GM12878 (cell line): ENCODE data around the gene RPL36. TPM values are rescaled to one million over a fixed set of nuclear protein-coding genes. Genes with fewer than 3 reads are reported as not detected.

Experiments used
- JUND ChIP-seq: IDR thresholded peaks from 2 replicates; pipeline ENCODE4 v1.6.1; 2012; ENCODE audit warnings: low read depth, mild to moderate bottlenecking, low read length, improper control_type of control experiment, moderate library complexity
- NR2C1 ChIP-seq: fragments of 450-650 bp; IDR thresholded peaks from 2 replicates; pipeline ENCODE4 v1.6.1; 2017; ENCODE audit warnings: antibody characterized with exemption, mild to moderate bottlenecking, moderate library complexity
- RFX5 ChIP-seq: IDR thresholded peaks from 2 replicates; pipeline ENCODE4 v1.6.1; 2011; ENCODE audit warnings: low read depth, low read length, improper control_type of control experiment
- TAF1 ChIP-seq: IDR thresholded peaks from 2 replicates; pipeline ENCODE4 v1.6.1; 2011; ENCODE audit warnings: mild to moderate bottlenecking, low read depth, low read length, borderline replicate concordance
- polyA plus RNA-seq, 11 experiments: library from polyadenylated mRNA; depleted of rRNA in 4 of 11; unstranded in 6 of 11; stranded (reverse) in 5 of 11; fragments of >200 nt; fragmentation: Nextera tagmentation in 4 of 11; fragmentation: Illumina TruSeq in 1 of 11; extraction: Ambion mirVana in 4 of 11; extraction: Trizol in 1 of 11; gene quantifications; 1 replicate in 1 of 11; 2 replicates in 10 of 11; pipeline versions ENCODE4 v1.2.1 to v1.2.3, GENCODE V29; 2011 to 2016; ENCODE audit warnings: inconsistent platforms in 2 of 11, missing spikeins in 2 of 11, low read depth in 1 of 11
- total RNA-seq, 4 experiments: library from RNA; depleted of rRNA in 3 of 4; stranded (reverse); fragments of >200 nt in 3 of 4; fragmentation: Illumina TruSeq in 1 of 4; extraction: Trizol in 1 of 4; gene quantifications; 2 replicates each; pipeline versions ENCODE4 v1.2.1 to v1.2.3, GENCODE V29; 2013 to 2021
- TF ChIP-seq, protein P1 (sequence below): fragments of 450-650 bp; IDR thresholded peaks from 2 replicates; pipeline ENCODE4 v1.6.1; 2016; ENCODE audit warnings: mild to moderate bottlenecking, moderate library complexity, borderline replicate concordance
- TF ChIP-seq, protein P2 (sequence below): IDR thresholded peaks from 2 replicates; pipeline ENCODE4 v1.6.1; 2011; ENCODE audit warnings: borderline replicate concordance, low read depth, mild to moderate bottlenecking, moderate library complexity, low read length; ENCODE audit not compliant: insufficient read depth, poor library complexity, severe bottlenecking
- TF ChIP-seq, protein P3 (sequence below): fragments of 450-650 bp; conservative IDR thresholded peaks from 2 replicates; pipeline ENCODE4 v1.6.1; 2017; ENCODE audit warnings: mild to moderate bottlenecking, moderate library complexity
- TF ChIP-seq, protein P4 (sequence below): fragments of 450-650 bp; formaldehyde crosslinking; IDR thresholded peaks from 2 replicates; pipeline ENCODE4 v1.5.0; 2022; ENCODE audit warnings: mild to moderate bottlenecking, missing genetic modification characterization

The RPL36 gene
- total and polyA plus RNA-seq, 10 of the 15 experiments (the other 5 are each of a cell fraction or from before 2014, with no cell fraction given), result 374 to 4,942 (median 2,053) TPM

DNA sequence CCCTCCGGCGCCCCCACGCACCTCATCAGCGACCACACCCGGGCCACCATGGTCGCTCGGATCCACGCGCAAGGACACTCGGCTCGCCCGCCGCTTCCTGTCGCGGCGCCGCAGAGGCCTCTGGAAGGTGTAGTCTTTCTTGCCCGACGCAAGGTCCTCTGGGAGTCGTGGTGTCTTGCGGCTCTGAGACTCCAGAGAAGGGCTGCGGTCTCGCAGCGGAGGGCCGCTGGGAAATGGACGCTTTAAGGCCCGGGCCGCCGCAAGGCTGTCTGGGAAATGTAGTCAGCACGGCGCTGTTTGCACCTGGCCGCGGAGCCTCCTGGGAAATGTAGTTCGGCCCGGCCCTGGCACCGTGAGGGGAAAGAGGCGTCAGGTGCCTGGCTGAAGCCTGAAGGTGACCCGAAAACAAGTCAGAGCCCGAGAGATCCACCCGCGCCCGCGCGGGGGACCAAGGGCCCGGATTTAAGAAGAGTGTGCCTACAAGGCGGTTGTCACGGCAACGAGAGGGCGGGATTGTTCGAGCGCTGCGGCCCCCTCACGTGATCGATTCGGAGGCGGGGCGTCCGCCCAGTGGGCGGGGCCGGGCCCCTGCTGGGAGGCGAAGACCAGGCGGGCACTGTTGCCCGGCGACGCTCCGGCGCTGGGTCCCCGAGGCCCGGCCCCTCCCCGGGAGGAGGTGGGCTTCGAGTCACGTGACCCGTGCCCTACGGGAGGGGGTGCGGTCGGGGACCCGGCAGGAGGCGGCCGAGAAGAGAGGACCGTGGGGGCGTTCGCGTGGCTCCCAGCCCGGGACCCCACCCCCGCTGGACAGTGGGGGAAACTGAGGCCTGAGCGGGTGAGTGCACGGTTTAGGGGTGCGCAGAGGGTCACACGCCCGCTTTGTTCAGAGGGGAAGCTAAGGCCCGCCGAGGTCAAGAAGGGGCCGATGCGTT, 9.4 kb upstream of the RPL36 start, which contains the start of the genes HSD11B1L and MICOS13 (continued):
- TF ChIP-seq, protein P1, sequence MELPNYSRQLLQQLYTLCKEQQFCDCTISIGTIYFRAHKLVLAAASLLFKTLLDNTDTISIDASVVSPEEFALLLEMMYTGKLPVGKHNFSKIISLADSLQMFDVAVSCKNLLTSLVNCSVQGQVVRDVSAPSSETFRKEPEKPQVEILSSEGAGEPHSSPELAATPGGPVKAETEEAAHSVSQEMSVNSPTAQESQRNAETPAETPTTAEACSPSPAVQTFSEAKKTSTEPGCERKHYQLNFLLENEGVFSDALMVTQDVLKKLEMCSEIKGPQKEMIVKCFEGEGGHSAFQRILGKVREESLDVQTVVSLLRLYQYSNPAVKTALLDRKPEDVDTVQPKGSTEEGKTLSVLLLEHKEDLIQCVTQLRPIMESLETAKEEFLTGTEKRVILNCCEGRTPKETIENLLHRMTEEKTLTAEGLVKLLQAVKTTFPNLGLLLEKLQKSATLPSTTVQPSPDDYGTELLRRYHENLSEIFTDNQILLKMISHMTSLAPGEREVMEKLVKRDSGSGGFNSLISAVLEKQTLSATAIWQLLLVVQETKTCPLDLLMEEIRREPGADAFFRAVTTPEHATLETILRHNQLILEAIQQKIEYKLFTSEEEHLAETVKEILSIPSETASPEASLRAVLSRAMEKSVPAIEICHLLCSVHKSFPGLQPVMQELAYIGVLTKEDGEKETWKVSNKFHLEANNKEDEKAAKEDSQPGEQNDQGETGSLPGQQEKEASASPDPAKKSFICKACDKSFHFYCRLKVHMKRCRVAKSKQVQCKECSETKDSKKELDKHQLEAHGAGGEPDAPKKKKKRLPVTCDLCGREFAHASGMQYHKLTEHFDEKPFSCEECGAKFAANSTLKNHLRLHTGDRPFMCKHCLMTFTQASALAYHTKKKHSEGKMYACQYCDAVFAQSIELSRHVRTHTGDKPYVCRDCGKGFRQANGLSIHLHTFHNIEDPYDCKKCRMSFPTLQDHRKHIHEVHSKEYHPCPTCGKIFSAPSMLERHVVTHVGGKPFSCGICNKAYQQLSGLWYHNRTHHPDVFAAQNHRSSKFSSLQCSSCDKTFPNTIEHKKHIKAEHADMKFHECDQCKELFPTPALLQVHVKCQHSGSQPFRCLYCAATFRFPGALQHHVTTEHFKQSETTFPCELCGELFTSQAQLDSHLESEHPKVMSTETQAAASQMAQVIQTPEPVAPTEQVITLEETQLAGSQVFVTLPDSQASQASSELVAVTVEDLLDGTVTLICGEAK, result peak; percentile 90
- TF ChIP-seq, protein P2, sequence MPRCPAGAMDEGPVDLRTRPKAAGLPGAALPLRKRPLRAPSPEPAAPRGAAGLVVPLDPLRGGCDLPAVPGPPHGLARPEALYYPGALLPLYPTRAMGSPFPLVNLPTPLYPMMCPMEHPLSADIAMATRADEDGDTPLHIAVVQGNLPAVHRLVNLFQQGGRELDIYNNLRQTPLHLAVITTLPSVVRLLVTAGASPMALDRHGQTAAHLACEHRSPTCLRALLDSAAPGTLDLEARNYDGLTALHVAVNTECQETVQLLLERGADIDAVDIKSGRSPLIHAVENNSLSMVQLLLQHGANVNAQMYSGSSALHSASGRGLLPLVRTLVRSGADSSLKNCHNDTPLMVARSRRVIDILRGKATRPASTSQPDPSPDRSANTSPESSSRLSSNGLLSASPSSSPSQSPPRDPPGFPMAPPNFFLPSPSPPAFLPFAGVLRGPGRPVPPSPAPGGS, result no peak
- TF ChIP-seq, protein P3, sequence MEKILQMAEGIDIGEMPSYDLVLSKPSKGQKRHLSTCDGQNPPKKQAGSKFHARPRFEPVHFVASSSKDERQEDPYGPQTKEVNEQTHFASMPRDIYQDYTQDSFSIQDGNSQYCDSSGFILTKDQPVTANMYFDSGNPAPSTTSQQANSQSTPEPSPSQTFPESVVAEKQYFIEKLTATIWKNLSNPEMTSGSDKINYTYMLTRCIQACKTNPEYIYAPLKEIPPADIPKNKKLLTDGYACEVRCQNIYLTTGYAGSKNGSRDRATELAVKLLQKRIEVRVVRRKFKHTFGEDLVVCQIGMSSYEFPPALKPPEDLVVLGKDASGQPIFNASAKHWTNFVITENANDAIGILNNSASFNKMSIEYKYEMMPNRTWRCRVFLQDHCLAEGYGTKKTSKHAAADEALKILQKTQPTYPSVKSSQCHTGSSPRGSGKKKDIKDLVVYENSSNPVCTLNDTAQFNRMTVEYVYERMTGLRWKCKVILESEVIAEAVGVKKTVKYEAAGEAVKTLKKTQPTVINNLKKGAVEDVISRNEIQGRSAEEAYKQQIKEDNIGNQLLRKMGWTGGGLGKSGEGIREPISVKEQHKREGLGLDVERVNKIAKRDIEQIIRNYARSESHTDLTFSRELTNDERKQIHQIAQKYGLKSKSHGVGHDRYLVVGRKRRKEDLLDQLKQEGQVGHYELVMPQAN, result peak; percentile 77
- TF ChIP-seq, protein P4, sequence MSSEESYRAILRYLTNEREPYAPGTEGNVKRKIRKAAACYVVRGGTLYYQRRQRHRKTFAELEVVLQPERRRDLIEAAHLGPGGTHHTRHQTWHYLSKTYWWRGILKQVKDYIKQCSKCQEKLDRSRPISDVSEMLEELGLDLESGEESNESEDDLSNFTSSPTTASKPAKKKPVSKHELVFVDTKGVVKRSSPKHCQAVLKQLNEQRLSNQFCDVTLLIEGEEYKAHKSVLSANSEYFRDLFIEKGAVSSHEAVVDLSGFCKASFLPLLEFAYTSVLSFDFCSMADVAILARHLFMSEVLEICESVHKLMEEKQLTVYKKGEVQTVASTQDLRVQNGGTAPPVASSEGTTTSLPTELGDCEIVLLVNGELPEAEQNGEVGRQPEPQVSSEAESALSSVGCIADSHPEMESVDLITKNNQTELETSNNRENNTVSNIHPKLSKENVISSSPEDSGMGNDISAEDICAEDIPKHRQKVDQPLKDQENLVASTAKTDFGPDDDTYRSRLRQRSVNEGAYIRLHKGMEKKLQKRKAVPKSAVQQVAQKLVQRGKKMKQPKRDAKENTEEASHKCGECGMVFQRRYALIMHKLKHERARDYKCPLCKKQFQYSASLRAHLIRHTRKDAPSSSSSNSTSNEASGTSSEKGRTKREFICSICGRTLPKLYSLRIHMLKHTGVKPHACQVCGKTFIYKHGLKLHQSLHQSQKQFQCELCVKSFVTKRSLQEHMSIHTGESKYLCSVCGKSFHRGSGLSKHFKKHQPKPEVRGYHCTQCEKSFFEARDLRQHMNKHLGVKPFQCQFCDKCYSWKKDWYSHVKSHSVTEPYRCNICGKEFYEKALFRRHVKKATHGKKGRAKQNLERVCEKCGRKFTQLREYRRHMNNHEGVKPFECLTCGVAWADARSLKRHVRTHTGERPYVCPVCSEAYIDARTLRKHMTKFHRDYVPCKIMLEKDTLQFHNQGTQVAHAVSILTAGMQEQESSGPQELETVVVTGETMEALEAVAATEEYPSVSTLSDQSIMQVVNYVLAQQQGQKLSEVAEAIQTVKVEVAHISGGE (CRISPR knock-in tag), result peak; percentile 47; the same call in 1 of the 2 replicates
- TF ChIP-seq NR2C1 (peak; percentile 84), JUND (no peak), RFX5 (no peak), TAF1 (peak; percentile 40)
